Activated CD4-positive, alpha-beta T cell treated with anti-CD3 and anti-CD28 coated beads, Interleukin-2, amount 50 U/mL, for 48 hours (primary cell): ENCODE data around the gene DSTYK.

Experiments
- DNase-seq, 2 experiments: peaks; one replicate each; pipeline ENCODE4 v3.0.0-alpha.2; 2020

Gene DSTYK, protein sequence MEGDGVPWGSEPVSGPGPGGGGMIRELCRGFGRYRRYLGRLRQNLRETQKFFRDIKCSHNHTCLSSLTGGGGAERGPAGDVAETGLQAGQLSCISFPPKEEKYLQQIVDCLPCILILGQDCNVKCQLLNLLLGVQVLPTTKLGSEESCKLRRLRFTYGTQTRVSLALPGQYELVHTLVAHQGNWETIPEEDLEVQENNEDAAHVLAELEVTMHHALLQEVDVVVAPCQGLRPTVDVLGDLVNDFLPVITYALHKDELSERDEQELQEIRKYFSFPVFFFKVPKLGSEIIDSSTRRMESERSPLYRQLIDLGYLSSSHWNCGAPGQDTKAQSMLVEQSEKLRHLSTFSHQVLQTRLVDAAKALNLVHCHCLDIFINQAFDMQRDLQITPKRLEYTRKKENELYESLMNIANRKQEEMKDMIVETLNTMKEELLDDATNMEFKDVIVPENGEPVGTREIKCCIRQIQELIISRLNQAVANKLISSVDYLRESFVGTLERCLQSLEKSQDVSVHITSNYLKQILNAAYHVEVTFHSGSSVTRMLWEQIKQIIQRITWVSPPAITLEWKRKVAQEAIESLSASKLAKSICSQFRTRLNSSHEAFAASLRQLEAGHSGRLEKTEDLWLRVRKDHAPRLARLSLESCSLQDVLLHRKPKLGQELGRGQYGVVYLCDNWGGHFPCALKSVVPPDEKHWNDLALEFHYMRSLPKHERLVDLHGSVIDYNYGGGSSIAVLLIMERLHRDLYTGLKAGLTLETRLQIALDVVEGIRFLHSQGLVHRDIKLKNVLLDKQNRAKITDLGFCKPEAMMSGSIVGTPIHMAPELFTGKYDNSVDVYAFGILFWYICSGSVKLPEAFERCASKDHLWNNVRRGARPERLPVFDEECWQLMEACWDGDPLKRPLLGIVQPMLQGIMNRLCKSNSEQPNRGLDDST

DNA sequence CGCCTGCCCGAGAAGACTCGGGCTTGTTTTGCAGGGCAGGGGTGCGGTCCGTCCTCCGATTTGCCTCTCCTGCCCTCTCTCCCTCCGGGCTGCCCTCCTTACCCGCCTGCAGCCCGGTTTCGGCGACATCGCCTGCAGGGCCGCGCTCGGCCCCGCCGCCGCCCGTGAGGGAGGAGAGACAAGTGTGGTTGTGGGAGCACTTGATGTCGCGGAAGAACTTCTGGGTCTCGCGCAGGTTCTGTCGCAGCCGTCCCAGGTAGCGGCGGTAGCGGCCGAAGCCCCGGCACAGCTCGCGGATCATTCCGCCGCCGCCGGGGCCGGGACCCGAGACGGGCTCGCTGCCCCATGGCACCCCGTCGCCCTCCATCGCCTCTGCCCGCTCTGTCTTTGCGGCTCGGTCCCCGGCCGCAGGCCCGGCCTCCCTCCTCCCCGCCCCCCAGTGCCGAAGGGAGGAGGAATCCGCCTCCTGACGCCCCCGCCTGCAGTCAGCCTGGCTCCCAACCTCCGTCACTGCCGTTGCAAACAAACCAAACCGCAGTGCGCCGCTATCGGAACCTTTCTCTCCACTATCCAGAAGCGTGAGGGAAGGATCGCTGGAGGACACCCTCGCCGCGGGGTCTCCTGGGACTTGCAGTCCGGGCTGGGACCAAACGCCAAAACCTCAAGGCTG is at the start of gene DSTYK:
DSTYK (minus strand) TSS at position 534 of the 670 bp plus-strand sequence; CDS start at position 367, 167 bp downstream.
- DNase-seq = peak; percentile 94 to 96

DNA sequence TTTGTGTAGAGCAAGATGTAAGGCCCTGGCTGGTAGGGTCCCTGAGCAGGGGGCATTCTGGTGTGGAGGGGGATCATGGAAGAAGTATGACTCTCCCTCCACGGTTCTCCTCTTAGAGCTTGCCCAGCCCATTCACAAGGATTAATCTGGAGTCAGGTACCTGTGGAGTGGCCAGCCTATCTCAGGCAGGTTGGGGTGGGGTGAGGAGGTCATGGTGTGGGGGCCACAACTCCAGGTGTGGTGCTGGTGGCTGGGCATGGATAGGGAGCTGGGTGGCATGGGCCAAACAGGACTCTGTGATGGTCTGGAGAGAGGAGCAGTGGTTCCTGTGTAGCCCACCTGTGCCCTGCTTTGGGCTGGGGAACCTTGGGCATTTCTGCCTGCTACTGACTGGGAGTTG is 48.5 kb upstream of the DSTYK start:
- no peak for DNase-seq

DNA sequence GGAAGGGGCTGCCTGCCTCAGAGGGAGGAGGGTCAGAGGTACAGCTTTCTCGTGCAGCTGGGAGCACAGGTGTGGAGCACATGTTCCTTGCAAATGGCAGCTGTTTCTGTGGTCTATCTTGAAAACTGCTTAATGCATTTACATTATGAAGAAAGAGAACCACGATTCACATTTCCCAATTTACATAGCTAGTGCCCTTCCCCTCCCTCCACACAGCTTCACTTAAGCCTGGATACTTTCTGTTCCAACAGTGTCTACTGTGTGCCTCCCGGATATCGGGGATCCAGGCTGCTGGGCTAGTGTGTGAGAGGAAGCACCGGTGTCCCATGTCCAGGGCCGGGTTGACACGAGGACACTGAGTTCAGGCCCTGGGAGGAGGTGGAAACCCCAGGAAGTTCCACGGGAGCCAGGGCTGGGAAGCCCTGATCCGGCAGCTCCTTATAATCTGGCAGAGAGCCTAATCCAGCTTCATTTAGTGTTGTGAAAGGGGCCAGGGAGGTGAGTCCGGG is 47.9 kb upstream of the DSTYK start:
- no peak for DNase-seq

DNA sequence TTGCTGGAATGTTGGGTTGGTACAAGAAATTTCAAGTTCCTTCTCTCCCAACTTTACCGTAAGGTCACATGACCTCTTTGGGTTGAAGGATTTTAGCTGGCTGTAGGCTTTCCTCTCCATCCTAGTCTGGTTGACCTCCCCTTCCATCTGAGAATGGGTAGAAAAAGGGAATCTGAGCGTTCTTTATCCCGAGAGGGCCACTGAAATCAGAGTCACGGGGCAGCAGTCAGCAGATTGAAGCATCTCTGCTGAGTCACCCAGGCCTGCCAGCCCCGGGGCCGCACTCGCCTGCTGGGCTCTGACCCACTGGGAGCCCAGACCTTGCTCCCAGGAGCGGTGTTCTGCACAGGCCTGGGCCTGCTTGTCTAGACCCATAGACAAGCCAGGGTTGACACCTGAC is 47.2 kb upstream of the DSTYK start:
- DNase-seq = no peak

DNA sequence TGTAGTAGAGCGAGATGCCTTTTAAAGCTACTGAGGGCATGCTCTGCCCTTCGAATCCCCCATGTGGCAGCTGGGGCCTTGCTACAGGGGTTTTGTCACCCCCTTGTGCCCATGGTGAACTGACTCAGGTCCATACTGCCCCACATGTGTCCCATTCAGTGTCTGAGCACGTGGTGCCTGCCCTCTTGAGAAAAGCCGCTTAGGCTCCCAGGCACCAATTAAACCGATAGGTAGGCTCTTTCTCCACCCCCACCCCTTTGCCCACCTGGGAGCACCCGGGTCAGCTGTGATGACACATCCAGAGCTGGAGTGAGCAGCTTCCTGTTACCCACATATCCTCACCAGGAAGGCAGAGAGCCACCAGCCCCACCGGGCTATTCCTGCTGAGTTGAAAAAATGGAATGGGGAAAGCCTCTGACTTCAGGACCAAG is 46.8 kb upstream of the DSTYK start:
- DNase-seq = no peak

DNA sequence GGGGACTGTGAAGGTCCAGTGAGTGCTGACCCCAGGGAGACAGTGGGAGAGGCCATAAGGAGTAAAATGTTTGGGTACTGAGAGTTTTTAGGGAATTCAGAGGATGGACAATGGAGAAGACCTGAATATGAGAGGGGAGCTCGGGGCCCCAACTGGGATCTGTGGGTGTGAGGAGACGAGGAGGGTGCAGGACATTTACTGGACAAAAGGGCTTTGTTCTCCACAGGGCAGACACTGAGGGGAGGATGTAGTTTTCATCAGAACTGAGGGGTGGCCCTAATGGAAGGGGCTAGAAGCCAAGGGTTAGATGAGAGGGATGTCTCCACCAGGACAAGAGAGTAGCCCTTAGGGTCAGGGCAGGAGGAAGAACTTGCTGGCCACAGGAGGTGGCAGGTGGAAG is 46.2 kb upstream of the DSTYK start:
- no peak for DNase-seq

DNA sequence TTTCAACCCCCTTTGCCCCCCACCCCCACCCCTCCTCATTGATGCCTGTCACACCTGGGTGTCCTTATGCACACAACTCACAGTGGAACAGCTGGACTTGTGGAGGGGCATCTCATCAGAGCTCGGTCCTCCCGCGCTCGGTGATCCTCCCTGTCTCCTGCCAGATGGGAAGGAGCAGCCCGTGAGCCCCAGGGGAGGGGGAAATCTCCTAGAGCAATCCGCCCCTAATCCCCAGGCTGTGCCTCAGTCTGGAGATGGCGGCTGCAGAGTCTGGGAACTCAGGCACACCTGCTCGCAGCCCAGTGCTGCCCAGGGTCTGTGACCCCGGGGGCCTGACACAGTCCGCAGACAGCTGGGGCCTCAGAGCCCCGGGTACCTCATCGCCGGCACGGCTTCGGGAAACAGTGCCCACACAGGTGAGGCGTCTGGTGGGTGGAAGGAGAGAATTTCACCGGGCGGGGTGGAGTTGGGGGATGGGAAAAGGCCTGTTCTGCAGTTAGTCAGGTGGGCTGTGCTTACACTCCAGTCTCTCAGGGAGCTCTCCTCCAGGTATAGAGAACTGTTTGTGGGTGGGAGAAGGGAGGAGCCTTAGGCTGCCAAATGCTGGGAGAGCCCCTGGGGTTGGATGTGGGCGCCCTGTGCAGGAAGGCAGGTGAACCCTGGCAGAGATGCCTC is 45.6 kb upstream of the DSTYK start:
- DNase-seq = no peak

DNA sequence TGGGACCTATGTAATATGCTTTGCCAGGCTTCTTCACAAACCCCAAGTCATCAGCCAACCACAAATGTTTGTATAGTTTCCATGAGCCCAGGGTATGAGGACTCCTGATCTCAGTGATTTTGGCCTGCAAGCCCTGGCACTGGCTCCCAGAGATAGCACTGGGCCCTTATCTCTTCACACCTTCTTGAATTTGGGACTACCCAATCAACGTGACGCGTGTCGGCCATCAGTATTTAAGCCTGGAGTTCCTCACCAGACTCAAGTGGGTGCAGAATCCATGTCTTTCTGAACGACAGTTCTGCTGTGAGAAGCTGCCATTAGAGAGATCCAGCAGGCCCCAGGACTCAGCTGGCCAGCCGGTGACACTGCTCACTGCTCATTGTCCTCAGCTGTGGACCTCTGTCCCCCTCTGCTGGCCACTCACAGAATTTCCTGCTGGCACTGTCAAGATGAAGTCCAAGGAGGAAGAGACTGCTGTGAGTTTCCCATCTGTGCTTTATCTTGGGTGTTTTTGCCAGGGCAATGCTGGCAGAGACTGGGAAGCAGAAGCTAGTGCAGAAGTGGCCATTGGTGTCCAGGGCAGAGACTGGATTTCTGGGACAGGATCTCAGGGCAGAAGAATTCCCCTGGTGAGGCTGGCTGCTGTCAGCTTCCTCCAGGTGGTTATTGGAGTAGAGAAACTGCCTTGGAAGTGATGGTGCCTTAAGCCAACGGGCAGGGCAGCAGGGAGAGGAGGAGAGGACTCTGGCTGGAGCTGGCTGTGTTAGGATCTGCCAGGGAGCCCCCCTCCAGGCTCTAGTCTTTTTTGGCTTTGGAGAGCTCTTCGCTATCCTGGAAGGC is 44.7 kb upstream of the DSTYK start:
- DNase-seq = peak; percentile 92 to 94

DNA sequence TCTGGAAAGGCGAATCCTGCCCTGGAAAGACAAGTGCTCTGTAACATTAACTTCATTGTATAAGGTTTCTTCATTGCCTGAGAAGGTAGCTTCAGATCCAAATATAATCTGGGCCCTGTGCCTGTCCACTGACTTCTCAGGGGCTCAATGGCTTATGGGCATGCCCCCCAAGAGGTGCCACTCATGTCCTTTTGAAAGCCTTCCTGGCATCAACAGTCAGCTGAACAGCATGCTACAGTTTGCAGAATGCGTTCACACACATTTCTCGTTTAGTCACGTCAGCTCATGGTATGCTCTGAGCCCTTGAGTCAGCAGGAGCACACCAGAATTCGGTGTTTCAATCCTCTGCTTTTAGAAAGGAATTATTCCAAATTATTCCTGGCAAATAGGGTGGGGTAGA is 40.1 kb upstream of the DSTYK start:
- no peak for DNase-seq

DNA sequence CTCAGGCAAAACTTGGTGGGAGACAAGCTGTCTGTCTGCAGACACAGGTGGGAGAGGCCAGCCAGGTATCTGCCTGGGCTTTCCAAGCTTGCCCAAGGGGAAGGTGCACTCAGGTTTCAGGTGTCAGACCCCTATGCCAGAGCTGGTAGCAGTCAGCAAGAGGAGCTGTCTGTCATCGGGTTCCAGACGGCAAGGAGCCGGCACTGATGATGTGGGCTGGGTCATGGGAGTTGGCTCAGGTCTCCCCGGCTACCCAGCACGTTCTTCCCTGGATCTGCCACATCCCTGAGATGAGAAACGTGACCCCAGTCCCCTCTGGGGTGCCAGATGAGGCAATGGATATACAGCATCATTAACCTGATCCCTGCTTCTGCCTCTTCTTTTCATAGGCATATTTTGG is 39.2 kb upstream of the DSTYK start:
- DNase-seq = no peak

DNA sequence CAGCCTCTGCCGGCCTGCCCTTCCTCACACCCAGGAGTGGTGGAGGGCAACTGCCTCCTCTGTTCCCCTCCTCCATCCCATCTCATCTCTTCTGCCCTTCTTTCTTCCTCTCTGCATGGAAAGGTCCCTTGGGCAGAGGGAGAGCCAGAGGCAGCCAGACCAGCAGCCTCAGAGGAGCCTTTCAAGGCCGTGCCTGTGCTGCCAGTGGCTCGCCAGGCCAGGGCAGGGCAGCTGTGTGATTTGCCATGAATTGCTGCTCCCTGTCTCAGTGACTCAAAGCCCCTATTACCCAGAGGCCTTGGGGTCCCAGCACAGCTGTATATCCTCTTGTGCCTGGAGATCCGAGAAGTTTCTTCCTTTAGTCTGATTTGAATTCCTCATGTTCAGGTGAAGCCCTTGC is 38.1 kb upstream of the DSTYK start:
- DNase-seq = no peak

DNA sequence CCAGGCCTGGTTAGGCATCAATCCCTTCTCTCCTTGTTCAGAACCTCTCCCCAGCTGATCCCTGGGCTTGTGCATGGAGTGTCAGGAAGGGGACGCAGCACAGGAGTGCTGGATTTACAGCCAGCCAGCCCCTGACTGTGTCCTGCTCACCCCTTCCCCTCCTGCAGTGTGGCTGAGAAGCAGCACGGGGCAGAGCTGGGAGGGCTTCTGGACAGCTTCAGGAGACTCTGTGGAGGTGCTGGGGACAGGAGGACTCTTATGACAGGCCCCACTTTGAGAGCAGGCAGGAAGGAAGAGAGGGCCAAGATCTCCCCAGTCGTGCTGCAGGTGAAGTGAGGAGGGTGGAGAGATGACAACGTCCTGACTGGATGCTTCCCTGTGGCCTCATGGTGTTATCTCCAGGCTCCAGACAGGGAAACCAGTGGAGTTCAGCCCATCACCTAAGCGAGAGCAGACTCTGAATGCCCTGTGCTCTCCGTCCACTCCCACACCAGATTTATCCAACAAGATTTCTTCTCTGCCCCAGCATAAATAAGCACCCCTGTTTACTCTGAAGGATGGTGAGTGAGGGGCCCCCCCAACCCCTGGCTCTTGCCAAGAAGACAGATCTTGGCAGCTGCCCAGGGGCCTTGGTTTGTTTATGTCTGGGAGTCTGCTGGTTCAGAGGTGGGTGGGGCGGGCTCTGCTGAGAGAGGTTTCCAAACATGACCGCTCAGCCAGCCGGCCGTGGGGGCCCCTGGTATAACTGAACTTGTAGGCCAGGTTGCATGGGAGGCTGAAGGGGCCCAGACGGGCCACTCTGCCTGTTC is 37.5 kb upstream of the DSTYK start:
- no peak for DNase-seq

DNA sequence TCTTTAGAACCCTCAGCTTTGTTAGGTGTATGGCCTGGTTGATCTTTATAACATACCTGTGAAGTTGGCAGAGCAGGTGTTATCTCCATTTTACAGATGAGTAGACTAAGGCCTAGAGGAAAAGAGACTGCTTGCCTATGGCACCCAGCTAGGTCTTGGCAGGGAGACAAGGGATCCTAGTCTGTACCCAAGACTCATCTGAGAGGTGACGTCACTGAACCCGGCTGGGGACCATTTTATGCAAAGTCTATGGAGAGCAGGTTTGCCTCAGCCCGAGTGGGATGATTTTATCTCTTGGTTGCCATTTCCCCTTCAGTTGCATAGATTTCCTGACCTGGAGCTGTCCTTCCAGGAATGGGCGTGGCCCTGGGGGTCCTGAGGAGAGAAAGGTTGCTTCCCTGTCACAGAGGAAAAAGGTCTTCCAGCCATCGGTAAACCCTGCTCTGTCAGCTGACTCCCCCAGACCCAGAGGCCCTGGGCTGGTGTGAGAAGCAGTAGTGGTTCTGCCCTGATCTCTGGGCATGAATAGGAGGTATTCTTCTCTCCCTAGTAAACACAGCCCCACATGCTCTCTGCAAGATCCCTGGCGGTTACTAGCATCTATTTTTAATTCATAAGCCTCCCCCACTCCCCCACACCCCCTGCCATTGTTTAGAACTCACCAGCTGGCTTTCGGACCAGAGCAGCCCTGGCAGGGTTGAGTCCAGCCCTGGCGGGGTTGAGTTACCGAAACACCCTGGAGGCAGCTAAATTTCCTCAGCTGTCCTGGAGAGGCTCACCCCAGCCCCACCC is 35.8 kb upstream of the DSTYK start:
- DNase-seq = peak; percentile 13 to 38

DNA sequence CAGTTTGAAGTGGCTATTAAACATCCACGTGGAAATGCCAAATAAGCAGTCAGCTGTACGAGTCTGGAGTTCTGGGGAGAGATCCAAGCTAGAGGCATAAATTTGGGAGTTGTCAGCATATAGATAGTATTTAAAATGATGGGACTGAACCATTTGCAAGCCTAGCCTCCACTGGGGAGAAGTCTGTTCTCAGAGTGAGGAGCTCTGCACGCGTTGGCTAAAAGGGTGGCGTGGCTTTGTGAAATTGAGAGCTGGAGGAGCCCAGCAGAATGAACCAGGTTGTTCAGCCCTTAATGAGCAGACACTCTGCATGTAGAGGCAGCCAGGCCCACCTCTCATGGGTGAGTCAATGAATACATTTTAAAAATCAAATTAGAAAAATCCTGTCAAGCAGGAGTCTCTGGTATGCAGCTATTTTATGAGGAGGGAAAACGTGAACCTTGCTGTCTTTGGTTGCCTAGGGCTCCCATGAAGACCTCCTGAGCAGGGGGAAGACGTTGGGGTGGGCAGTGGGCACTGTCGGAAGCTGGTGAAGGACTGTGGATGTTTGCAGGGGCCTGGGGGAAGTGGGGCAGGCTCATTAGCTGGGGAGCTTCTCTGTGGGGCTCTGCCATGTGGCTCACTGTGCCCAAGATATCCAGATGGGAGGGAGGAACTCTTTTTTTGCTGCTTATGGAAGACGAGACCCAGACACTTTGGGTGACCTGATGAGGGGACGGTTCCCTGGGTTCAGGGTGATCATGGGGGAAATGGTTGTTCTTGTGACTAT is 35.0 kb upstream of the DSTYK start:
- DNase-seq = no peak

DNA sequence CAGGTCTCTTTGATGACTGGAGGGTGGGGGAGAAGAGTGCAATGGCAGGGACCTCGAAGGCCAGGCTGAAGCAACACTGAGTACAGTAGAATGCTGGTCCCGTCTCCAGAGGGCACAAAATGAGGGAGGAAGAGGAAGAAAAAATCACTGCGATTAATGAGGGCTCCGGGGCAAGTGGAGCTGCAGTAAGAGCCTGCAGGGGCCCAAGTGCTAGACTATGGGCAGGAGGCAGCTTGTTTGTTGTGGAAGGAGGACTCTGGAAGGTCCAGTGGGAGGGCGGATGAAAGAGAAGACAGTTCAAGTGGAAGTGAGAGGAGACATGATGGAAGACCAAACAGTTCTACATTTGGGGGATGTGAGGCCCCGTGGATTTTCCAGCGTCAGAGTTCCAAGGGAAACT is 33.6 kb upstream of the DSTYK start:
- no peak for DNase-seq

DNA sequence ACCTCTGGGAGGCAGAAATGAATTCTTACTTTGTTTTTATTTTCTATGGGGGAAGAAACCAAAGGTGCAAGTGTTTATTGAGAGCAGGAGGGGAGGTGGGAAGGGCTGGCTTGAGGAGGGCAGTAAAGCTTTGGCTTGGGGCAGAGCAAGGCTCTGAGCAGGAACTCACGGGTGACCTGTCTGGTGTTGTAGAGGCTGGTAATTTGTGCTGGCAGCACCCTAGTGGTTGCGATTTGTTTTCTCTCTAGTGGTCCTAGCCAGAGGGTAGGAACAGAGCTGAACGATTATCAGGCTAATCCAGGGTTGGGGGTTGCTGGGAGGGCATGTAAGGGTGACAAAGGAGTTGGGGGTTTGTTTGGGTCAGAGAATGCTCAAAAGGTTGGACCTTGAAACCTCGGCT is 32.9 kb upstream of the DSTYK start:
- no peak for DNase-seq

DNA sequence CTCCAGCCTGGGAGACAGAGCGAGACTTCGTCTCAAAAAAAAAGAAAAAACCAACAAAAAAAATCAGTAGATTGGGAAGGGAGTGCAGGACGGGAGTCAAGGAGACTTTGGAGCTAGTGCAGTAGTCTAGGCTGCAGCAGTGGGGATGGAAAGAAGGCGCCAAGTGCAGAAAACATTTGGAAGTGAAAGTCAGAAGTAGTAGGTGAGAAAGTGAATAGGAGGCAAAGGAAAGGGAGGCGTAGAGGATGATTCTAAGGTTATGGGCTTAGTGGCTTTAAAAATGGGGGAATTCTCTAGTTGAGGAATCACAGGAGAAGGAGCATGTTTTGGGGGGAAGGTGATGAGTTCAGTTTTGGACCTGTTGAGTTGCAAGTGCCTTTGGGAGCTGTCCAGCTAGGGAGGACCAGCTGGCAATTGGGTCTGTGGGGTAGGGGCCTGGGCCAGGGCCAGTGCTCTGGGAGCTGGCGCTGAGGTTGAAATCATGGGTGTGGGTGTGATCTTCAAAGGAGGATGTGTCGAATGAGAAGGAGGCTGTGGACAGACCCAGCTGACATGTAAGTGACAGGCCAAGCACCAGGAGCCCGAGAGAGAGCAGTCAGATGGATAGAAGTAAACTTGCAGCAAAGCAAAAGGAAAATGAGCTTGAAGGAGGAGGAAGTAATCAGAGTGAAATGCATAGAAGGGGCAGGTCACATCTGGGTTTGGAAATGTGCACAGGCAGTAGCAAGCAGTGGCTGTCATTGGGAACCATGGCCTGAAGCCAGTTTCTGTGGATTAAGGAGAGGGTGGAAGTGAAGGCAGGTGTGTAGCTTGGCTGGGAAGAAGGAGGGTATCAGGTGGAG is 32.1 kb upstream of the DSTYK start:
- no peak for DNase-seq
